HG03175 (cell line): ENCODE data around the gene TMEM260.
A peak's percentile ranks its signal among the peaks of the same experiment; 100 is the strongest.
"Not testable (repeated sequence)": the region's sequence is repeated elsewhere in the genome, so short reads cannot be mapped to it uniquely, and the experiment has no call there.

Experiments used
- ATAC-seq: cut with Tn5 transposase; IDR thresholded peaks from one replicate; pipeline ENCODE4 v1.9.1; 2021; ENCODE audit warnings: mild to moderate bottlenecking, moderate library complexity; ENCODE audit not compliant: unreplicated experiment

TMEM260 gene

GRCh38 chr14:56594428-56594827, 14.8 kb downstream of the TMEM260 start:
- ATAC-seq = no peak

DNA sequence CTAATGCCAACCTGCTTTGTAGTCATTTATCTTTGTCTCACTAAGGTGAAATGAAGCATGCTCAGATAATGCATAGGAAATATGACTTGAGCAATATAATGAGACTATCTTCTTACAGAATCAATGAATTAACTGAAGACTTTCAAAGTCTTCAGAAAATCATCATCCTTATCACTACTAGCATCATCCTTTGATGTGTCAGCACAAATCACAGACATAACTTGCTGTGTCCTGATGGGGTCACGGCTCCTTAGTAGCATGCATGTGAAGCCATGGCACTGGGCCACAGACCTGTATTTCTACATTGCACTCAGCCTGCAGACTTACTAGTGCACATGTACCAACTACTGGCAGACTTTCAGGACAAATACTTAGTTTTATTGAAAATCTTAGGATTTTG, 18.9 kb downstream of the TMEM260 start:
- no peak for ATAC-seq

- no peak for ATAC-seq
Measured at GRCh38 chr14:56603648-56604047, 24.1 kb downstream of the TMEM260 start.

- no peak for ATAC-seq
Measured at GRCh38 chr14:56608689-56609088, 29.1 kb downstream of the TMEM260 start.

GRCh38 chr14:56611663-56612062, 32.1 kb downstream of the TMEM260 start:
- ATAC-seq = not testable (repeated sequence)

- ATAC-seq = no peak
Measured at GRCh38 chr14:56617084-56617483, 37.5 kb downstream of the TMEM260 start.

- no peak for ATAC-seq
Measured at GRCh38 chr14:56630707-56631106, 51.1 kb downstream of the TMEM260 start.

DNA sequence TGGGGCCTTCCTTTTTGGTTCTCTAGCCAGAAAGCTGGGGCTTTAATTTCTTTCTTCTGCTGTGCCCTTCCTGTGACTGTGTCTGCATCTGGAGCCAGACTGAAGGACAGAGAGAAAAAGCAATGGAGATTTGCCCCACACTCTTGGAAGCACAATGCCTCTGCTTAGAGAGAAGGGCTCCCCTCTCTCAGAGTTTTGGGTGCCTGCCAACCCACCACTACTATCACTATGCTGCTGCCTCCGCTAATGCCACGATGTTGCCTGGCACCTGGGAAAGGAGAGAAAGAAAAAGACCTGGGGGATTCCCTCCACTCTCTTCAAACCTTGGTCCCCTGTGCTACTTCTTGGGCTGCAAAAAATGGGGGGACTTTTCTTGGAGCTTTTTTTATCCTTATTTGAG, 52.6 kb downstream of the TMEM260 start:
- no peak for ATAC-seq

DNA sequence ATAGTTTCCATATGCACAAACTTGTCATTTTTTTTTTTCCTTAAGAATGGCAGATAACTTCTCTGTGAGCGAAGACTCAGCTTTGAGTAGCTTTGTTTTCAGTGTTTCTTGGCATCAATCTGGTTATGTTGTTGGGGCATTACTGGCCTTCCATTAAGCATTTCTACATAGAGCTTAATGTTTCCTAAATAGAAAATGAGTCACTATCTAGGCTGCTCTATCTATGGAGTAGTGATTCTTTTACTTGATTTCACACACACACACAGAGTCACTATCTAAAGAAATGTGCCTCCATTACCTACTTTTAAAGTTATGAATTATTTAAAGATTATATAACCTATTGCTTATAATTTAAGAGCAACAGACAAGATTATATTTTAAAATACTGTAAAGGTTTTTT, 53.9 kb downstream of the TMEM260 start:
- no peak for ATAC-seq

DNA sequence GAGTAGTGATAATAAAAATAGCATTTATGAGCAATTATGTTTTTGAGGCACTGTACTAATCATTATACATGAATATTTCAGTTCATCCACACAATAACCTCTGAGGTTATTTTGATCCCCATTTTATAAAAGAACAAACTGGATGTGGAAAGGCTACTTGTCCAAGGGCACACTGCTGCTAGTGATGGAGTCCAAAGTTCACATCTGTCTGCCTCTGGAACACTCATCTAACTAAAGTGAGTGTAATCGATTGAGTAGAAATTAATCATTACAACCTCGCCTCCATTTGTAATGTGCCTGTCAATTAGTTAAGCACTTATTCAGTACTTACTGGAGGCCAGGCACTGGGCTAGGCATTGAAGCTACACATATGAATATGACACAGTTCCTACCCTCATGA, 55.4 kb downstream of the TMEM260 start:
- no peak for ATAC-seq

DNA sequence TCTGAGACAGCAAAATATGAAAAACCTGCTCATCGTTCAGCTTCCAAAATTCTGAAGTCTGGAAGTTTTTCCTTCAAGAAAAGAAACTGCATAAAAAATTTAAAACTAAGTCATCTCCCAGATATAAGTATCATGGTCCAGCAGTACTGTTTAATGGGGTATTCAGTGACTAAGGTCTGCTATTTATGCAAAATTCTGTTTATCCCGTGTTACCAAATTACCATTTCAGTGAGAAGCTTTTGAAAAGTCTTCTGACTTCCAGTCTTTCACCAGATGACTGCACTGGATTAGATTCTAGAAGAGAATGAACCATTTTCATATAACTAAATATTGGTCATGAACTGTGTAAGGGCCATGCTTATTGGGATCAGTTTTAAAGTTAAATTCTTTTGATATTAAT, 67.9 kb downstream of the TMEM260 start:
- no peak for ATAC-seq

DNA sequence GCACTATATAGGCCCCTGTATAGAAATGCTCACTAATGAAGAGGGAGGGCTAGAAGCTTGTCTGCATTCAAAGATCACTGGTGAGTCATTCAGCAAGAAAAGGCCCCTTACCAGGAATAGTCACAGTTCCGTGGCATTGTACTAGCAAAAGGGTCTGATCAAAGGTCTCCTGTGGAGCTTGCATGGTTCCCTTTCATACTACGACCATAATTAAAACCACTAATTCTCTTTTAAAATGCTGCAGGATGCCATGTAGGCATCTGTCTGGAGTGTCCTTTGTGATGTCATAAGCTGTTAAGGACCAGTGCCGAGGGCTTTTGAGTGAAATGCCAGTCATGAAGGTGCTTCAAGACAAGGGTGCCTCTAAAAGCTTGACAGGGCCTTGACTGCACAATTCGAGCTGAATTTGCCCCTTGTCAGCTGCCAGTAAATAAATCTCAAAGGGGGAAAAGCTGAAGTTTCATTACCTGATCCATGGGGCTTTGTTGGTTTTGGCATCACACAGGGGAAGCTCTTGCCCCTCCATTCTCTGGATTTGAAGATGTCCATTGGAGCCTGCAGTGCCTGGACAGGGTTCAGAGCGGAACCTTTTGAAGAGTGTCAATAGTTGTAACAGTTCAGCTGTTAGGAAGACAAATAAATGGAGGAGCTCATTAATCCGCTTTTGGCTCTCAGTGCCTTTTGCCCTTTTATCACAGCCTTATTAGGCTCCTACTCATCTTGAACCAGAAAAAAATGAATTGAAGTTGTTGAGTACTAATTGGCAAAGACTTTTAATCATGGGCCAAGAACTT, 69.1 kb downstream of the TMEM260 start:
- no peak for ATAC-seq

- no peak for ATAC-seq
Measured at GRCh38 chr14:56649382-56649781, 69.8 kb downstream of the TMEM260 start.

- no peak for ATAC-seq
Measured at GRCh38 chr14:56650048-56650447, 70.5 kb downstream of the TMEM260 start.

- no peak for ATAC-seq
Measured at GRCh38 chr14:56650979-56651378, 71.4 kb downstream of the TMEM260 start.

GRCh38 chr14:56657604-56658003, 78.0 kb downstream of the TMEM260 start:
- ATAC-seq = no peak

- no peak for ATAC-seq
Measured at GRCh38 chr14:56659378-56659777, 79.8 kb downstream of the TMEM260 start.

DNA sequence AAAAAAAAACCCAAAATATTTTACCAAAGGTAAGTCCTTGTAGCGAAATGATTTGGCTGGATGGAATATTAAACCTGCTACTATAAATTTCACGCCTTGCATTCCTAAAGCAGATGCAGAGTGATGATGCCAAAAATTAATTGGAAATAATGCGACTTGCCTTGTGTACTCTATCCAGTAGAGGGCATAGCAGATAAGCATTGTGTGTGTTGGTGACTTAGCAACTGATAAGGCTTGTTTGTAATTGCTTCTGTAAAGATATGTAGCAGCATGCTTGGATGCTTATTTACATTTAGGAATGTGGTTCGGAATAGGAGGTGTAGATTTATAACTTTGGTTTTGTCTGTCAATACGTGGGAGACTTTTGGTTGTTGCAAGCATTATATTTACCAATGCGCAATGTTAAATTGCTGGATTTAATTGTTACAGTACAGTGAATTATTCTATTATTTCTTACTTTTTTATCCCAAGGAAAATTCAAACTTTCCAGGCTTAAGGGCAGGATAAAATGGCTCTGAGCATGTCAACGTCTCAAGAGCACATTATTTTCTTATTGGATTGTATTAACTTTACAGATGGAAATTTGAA, 80.5 kb downstream of the TMEM260 start:
- peak; percentile 56 for ATAC-seq

GRCh38 chr14:56660677-56661389, 81.2 kb downstream of the TMEM260 start:
- ATAC-seq = no peak

DNA sequence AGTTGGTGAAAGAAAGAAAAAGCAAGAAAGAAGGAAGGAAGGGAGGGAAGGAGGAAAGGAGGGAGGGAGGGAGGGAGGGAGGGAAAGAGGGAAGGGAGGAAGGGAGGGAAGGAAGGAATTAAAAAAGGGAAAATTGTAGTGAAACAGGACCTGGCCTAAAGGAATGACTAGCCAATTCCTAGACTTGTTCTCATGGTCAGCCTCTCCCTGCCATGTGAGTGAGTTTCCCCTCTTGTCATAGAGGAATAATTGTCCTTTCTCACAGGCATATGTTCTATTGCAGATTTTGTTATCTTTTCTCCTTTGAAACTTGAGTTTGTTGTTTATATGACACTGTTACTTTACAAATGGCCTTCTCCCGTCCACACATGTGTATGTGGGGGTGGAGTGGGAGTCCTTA, 81.9 kb downstream of the TMEM260 start:
- no peak for ATAC-seq

- no peak for ATAC-seq
Measured at GRCh38 chr14:56664811-56665421, 85.3 kb downstream of the TMEM260 start.

DNA sequence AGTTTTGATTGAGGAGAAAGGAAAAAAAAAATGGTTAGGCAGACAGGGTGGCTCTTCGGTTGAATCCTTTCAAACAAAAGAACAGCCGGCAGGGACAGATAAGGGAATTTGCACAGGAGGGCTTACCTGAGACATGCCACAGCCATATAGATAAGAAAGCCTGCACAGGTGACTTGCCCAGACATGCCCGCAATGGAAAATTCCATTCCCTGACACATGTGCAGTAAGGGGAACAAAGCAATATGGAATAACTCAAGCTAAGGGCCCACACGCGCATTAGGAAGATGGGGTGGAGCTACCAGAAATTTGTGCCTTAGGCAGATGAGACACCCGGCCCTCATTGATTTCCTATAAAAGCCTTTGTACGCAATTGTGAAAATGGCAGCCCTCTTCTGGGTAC, 86.7 kb downstream of the TMEM260 start:
- no peak for ATAC-seq
